ENCODE measurements around the gene LENEP. TPM values are rescaled to one million over a fixed set of nuclear protein-coding genes. Genes with fewer than 3 reads are reported as not detected.
A peak's percentile ranks its signal among the peaks of the same experiment; 100 is the strongest.

LENEP gene
- total RNA-seq, 1 donor from 2014 or later, result not detected

DNA sequence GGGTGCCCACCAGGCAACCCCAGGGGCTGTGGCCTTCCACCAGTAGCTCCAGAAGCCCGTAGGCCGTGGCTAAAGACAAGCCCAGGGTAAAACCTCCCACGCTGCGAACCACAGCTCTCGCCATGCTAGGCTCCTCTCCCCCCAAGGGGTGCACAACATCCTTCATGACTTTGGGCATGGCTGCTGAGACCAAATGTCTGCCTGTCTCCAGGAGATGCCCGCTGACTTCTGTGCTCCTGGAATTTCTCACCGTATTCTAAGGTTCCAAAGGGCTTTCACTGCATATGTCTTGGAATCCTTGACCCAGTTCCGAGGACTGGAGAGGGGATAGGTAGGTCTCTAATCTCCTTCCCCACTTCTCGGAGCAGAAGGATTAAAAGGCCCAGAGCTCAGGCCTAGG lies 40.1 kb downstream of the LENEP start, which contains the start of the genes DCST1 and DCST2:
TSS of gene DCST1 (plus strand) at position 301 of the 400 bp plus-strand sequence. CDS start 213 bp downstream, outside the sequence.
TSS of gene DCST2 (minus strand) at position 258 of the 400 bp plus-strand sequence. CDS start at position 178, 80 bp downstream.
- no peak for DNase-seq (ENCODE audit: missing footprints)

DNA sequence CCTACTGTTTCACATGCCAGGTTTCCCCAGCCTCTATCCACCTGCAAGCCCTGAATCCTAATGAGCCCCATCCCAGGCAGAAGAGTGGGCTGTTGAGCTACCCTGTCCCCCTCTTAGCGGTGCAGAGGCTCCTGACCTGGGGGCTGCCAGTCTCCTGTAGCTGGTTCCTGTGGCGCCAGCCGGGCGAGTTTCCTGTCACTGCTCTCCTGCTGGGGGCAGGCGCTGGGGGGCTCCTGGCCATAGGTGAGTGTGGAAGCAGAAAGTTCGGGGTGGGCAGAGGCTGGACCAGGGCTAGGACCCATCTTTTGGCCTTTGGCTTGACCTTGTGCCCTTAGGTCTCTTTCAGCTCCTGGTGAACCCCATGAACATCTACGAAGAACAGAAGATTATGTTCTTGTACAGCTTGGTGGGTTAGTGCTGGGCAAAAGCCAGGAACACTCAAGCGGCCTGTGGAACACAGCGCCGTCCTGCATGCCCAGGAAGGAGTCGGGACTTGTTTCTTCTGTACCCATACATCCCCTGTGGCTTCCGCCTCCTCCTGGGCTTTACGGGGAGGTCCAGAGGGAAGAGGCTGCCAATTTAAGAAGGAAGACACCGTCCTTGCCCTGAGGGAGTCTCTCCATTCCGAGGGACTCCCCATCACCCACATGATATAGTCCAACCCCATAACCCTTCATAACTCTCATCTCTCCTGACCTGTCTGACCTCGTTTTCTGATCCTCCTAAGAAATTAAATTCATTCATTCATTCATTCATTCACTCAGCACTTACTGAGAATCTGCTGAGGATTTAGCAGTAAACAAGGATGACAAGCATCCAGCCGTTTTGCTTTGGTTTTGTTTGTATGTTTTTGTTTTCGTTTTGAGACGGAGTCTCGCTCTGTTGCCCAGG lies 41.2 kb downstream of the LENEP start:
- ATAC-seq (no peak), DNase-seq (ENCODE audit: missing footprints) (no peak)
- intact Hi-C loops (cut with DNase I), result no loop called here

More for the DNA sequence above, 40.1 kb downstream of the LENEP start, which contains the start of the genes DCST1 and DCST2:
- no peak for ATAC-seq
- intact Hi-C loops (cut with DNase I), result no loop called here

DNA sequence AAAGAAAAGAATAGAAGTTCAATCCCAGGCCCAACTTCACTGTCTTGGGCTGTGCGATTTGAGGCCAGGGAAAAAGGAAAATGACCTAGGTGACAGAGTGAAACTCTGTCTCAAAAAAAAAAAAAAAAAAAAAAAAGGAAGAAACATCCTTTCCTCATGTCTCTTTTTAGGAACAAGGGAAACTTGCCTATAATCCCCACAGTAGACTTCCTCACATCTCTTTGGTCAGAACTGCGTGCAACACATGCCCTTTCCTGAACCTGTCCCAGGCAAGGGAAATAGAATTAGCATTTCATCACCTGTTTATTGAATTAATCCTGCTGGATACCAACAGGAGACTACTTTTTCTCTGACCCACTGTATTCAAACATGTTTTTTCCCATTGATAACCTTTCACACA lies 42.5 kb downstream of the LENEP start:
- DNase-seq (ENCODE audit: missing footprints) (no peak), ATAC-seq (no peak)
- intact Hi-C loops (cut with DNase I), result no loop called here

DNA sequence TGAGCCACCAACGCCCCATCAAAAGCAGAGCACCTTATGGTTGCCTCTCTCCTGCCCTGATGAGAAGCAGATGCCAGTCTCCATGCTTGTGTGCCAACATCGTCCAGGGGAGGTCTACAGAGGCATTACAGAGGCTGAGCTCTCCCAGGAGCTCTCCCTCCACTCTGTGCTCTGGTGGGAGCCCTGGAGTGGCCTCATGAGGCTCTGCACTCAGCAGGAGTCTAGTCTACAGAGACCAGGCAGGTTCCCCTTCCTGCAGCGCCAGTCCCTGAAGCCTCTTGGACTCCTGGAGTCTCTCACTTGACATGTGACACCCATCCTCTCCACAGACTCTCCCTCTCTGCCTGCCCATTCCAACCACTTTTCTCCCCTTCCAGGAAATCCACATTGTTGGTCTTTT lies 43.7 kb downstream of the LENEP start:
- intact Hi-C loops (cut with DNase I), result no loop called here
- ATAC-seq (no peak), DNase-seq (ENCODE audit: missing footprints) (no peak)

DNA sequence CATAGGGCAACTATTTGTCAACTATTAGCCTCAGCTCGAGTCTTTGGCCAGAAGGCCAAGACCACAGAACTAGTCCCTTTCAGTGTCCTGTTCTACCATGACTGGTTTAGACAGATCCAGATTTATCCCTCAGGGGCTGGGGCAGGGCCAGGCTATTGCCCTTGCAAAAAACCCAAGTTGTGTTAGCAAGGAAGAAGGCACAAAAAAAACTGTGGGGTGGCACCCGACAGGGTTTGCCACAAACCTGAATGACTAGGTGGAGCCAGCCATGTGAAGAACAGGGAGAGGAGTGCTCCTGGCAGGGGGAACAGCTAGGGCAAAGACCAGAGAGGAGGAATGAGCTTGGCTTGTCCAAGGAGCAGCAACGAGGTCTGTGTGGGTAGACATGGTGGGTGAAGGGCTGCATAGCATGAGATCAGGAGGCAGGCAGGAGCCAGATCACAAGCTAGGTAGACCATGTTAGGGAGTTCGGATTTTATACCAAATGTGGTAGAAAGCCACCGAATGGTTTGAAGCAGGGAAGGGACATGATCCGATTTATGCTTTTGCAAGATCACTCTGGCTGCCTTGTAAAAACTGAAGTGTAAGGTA lies 44.6 kb downstream of the LENEP start:
- ATAC-seq (no peak), DNase-seq (ENCODE audit: missing footprints) (no peak)
- intact Hi-C loops (cut with DNase I), result no loop called here

DNA sequence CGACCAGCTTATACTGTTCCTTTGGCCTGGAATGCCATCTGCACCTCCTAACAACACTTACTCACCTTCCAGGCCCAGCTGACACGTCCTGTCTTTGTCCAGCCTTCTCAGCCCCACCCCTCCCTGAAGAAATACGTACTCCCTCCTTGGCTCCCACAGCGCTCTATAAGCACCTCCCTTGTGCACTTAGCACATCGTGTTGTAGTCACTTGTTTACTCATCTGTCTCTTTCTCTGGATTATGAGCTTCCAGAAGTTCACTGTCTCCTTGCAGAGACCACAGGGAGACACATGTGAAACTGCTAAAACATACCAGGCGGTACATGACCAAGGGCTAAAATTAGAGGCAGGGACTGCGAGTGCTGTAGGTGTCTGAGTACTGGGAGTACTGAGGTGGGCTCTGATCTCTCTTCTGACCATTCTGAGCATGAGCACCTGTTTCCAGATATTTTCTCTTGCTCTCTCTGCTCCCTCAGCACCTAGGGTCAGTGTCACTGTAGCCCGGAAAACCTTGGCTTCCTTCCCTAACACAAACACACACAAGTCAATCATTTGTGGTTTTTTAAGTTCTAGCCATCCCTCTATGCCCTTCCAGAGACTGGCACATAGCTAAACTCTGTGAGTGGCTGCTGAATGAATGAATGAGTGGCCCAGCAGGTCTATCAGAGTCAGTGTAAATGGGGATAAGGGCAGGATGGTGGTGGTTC lies 45.4 kb downstream of the LENEP start:
- intact Hi-C loops (cut with DNase I), result no loop called here
- no peak for DNase-seq (ENCODE audit: missing footprints)
- ATAC-seq, result no peak

DNA sequence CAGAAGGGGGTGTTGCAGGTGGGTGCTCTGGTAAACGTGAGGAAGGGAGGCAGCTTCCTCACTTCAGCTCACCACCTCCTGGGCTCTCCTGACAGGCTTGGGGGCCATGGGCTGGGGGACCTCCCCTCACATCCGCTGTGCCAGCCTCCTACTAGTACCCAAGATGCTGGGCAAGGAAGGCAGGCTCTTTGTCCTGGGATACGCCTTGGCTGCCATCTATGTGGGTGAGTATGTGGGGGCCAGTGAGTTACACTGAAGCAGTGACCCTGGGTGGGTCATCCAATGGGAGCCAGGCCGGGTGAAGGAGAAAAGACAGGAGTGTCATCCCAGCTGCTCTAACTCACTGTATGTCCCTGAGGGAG lies 45.9 kb downstream of the LENEP start:
- no peak for DNase-seq (ENCODE audit: missing footprints)
- peak; percentile 11 for ATAC-seq
- intact Hi-C loops (cut with DNase I), result no loop called here

DNA sequence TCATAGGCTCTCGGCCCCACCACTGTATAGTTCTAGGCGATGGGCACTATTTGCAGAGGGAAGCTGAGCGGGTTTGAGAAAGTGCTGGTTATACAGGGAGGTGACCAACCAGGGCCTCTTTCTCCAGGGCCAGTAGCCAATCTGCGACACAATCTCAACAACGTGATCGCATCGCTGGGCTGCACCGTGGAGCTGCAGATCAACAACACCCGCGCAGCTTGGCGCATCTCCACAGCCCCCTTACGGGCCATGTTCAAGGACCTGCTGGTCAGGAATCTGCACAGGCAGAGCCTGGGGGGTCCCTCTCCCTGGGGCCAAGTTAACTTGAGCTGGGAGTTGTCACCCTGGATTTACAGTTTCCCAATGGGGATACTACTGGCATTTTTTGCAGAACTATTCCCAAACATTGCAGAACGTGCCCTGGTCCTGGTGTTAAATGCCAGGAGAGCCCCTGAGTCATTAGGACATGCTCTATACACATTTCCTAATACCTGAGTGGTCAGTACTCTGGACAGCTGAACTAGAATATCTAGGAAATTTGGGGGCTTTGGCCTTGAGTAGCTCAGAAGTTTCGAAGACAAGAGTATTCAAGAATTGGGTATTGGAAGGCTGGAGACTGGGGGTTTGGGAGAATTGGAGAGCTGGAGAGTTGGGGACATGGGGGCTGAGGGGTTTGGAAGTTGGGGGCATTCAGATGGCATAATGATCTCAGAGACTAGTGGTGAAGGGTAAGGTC lies 47.1 kb downstream of the LENEP start:
- ATAC-seq, result no peak
- DNase-seq (ENCODE audit: missing footprints), result peak; percentile 67
- intact Hi-C loops (cut with DNase I), result no loop called here

DNA sequence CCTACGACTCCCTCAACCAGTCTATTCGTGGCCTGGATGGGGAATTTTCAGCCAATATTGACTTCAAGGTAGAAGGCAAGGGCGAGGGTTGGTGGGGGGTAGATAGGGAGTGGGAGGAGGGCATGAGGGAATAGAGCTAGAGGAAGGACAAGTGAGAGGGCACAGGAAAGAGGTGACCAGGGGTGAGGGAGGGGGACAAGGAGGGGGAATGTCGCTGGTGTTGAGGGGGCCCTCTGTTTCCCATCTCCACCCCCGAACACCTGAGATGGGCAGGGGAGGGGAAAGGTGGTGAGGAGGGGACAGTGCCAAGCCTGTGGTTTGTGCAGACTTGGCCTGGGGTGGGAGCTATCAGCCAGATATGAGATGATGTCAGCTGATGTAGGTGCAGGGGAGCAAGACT lies 49.4 kb downstream of the LENEP start:
- DNase-seq (ENCODE audit: missing footprints) (no peak), ATAC-seq (no peak)
- intact Hi-C loops (cut with DNase I), result no loop called here

DNA sequence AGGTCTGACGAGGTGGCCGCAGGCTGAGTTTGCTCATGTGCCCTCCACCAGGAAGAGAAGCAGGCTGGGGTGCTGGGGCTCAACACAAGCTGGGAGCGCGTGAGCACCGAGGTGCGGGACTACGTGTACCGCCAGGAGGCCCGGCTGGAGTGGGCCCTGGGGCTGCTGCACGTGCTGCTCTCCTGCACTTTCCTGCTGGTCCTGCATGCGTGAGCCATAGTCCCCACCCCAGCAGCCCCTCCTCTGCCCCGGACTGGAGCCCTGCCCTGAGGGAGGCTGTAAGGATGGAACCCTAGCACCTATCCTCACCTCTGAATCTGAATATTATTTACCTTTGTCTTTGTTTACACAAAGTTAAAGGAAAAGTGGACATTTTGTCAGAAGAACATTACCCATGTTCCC lies 49.9 kb downstream of the LENEP start:
- intact Hi-C loops (cut with DNase I), result no loop called here
- ATAC-seq, result no peak
- DNase-seq (ENCODE audit: missing footprints), result no peak

DNA sequence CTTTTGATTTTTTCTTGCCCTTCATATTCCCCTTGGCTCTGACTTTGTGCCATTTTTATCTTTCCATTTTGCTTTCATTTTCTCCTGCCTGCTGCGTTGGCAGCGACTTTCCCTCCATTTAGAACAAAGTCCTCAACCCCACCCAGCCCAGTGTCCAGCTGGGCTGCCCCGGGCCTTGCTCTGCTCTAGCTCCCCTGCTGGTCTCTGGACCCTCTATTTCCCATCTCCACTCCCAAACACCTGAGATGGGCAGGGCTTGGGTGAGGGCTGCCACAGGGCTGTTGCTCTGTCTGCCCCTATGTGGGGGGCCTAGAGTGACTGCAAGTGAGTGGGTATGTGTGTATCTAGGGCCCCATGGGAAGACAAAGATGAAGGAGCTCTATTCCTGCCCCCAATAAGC lies 50.4 kb downstream of the LENEP start:
- intact Hi-C loops (cut with DNase I), result loop anchor here (2.0 kb wide), 1 partner anchor 41 kb away; no protein-coding TSS in a partner anchor
- DNase-seq (ENCODE audit: missing footprints), result no peak
- no peak for ATAC-seq

Small RNA genes lying within 50 kb of the gene (microRNA-seq; reads per million reads assigned to microRNA genes)
- gene MIR4258, result not detected

Other genes starting within 250 kb of the LENEP start
- 3.4 TPM for gene KCNN3, start 123.3 kb upstream of the LENEP start, total RNA-seq
- gene PMVK, start 56.9 kb upstream of the LENEP start, total RNA-seq, result 71.1 TPM
- 55.9 TPM for gene PBXIP1, start 37.5 kb upstream of the LENEP start, total RNA-seq
- 16.0 TPM for gene PYGO2, start 31.8 kb upstream of the LENEP start, total RNA-seq
- gene SHC1, start 22.8 kb upstream of the LENEP start, total RNA-seq, result 60.4 TPM
- 22.2 TPM for gene CKS1B, start 18.9 kb upstream of the LENEP start, total RNA-seq
- 30.8 TPM for gene FLAD1, start 10.2 kb upstream of the LENEP start, total RNA-seq
- gene ZBTB7B, start 9.2 kb downstream of the LENEP start, total RNA-seq, result 53.3 TPM
- gene DCST2, start 40.2 kb downstream of the LENEP start, total RNA-seq, result 0.35 TPM
- gene DCST1, start 40.2 kb downstream of the LENEP start, total RNA-seq, result not detected
- gene ADAM15, start 57.7 kb downstream of the LENEP start, total RNA-seq, result 101 TPM
- gene EFNA4, start 70.2 kb downstream of the LENEP start, total RNA-seq, result 2.1 TPM
- gene EFNA3, start 85.3 kb downstream of the LENEP start, total RNA-seq, result 1.1 TPM
- gene EFNA1, start 134.3 kb downstream of the LENEP start, total RNA-seq, result 43.9 TPM
- gene SLC50A1, start 142.3 kb downstream of the LENEP start, total RNA-seq, result 9.3 TPM
- 55.7 TPM for gene DPM3, start 146.9 kb downstream of the LENEP start, total RNA-seq
- gene KRTCAP2, start 179.7 kb downstream of the LENEP start, total RNA-seq, result 118 TPM
- gene TRIM46, start 180.3 kb downstream of the LENEP start, total RNA-seq, result 0.16 TPM
- 5.7 TPM for gene THBS3, start 214.3 kb downstream of the LENEP start, total RNA-seq
- 16.5 TPM for gene MTX1, start 215.1 kb downstream of the LENEP start, total RNA-seq